ENCODE data around the gene SGSH.
"Not testable (repeated sequence)": the region's sequence is repeated elsewhere in the genome, so short reads cannot be mapped to it uniquely, and the experiment has no call there.

SGSH gene

GRCh38 chr17:80210348-80211108 is 9.6 kb downstream of the SGSH start:
- no peak for DNase-seq (ENCODE audit: low read depth)

GRCh38 chr17:80209765-80210164 is 10.4 kb downstream of the SGSH start:
- DNase-seq (ENCODE audit: low read depth): no peak

- no peak for DNase-seq (ENCODE audit: low read depth)
Measured at GRCh38 chr17:80208050-80208449, 12.1 kb downstream of the SGSH start.

GRCh38 chr17:80205811-80206210 is 14.3 kb downstream of the SGSH start:
- DNase-seq (ENCODE audit: low read depth): no peak

- DNase-seq (ENCODE audit: low read depth): no peak
Measured at GRCh38 chr17:80204626-80205468, 15.3 kb downstream of the SGSH start.

- DNase-seq (ENCODE audit: low read depth): no peak
Measured at GRCh38 chr17:80203471-80203963, 16.6 kb downstream of the SGSH start.

- DNase-seq (ENCODE audit: low read depth): no peak
Measured at GRCh38 chr17:80202197-80202596, 17.9 kb downstream of the SGSH start.

GRCh38 chr17:80201446-80201845 is 18.7 kb downstream of the SGSH start:
- DNase-seq (ENCODE audit: low read depth): no peak

GRCh38 chr17:80199295-80199694 is 20.8 kb downstream of the SGSH start:
- DNase-seq (ENCODE audit: low read depth): not testable (repeated sequence)

- no peak for DNase-seq (ENCODE audit: low read depth)
Measured at GRCh38 chr17:80198144-80198661, 21.9 kb downstream of the SGSH start.

- DNase-seq (ENCODE audit: low read depth): no peak
Measured at GRCh38 chr17:80196652-80197051, 23.5 kb downstream of the SGSH start.

- DNase-seq (ENCODE audit: low read depth): no peak
Measured at GRCh38 chr17:80195671-80196529, 24.2 kb downstream of the SGSH start.

GRCh38 chr17:80195141-80195540 is 25.0 kb downstream of the SGSH start:
- DNase-seq (ENCODE audit: low read depth): no peak

- DNase-seq (ENCODE audit: low read depth): no peak
Measured at GRCh38 chr17:80191865-80192661, 28.1 kb downstream of the SGSH start.

GRCh38 chr17:80191192-80191591 is 28.9 kb downstream of the SGSH start:
- no peak for DNase-seq (ENCODE audit: low read depth)

- no peak for DNase-seq (ENCODE audit: low read depth)
Measured at GRCh38 chr17:80190716-80191115, 29.4 kb downstream of the SGSH start.

GRCh38 chr17:80189611-80190010 is 30.5 kb downstream of the SGSH start:
- no peak for DNase-seq (ENCODE audit: low read depth)

- peak; percentile 17 for DNase-seq (ENCODE audit: low read depth)
Measured at GRCh38 chr17:80187515-80187941, 32.6 kb downstream of the SGSH start.

- peak; percentile 45 for DNase-seq (ENCODE audit: low read depth)
Measured at GRCh38 chr17:80187090-80187489, 33.0 kb downstream of the SGSH start.

GRCh38 chr17:80185968-80186367 is 34.2 kb downstream of the SGSH start:
- DNase-seq (ENCODE audit: low read depth): no peak

GRCh38 chr17:80184423-80184714 is 35.8 kb downstream of the SGSH start:
- DNase-seq (ENCODE audit: low read depth): no peak

Measured in fibroblast of gingiva (primary cell).